ENCODE data around the gene TRPV2.

DNA sequence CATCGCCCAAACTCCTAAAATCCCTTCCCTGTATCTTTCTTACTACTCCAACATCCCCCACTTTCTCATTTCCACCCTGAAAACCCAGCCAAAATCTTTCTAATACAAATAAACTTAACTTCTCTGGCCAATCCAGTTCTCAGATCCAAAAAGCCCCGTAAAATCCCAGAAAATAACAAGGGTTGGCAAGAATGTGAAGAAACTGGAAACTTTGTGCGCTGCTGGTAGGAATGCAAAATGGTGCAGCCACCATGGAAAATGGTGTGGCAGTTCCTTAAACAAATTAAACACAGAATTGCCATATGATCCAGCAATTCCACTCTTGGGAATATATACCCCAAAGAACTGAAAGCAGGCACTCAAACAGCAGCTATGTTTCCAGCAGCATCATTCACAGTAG is 52.5 kb downstream of the TRPV2 start:
- TF ChIP-seq, protein P1, sequence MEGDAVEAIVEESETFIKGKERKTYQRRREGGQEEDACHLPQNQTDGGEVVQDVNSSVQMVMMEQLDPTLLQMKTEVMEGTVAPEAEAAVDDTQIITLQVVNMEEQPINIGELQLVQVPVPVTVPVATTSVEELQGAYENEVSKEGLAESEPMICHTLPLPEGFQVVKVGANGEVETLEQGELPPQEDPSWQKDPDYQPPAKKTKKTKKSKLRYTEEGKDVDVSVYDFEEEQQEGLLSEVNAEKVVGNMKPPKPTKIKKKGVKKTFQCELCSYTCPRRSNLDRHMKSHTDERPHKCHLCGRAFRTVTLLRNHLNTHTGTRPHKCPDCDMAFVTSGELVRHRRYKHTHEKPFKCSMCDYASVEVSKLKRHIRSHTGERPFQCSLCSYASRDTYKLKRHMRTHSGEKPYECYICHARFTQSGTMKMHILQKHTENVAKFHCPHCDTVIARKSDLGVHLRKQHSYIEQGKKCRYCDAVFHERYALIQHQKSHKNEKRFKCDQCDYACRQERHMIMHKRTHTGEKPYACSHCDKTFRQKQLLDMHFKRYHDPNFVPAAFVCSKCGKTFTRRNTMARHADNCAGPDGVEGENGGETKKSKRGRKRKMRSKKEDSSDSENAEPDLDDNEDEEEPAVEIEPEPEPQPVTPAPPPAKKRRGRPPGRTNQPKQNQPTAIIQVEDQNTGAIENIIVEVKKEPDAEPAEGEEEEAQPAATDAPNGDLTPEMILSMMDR (IDR thresholded peaks at IDR 0.05; ENCODE audit: low read depth, low read length, poor library complexity, severe bottlenecking): no peak
- no peak for TF ChIP-seq EZH2phosphoT487 (IDR thresholded peaks at IDR 0.05; ENCODE audit: borderline replicate concordance, low read length)
